SH-SY5Y (cell line): ENCODE measurements around the gene RNF157.

Experiments used
- GATA2 ChIP-seq: IDR thresholded peaks from 2 replicates; pipeline ENCODE4 v1.6.1; 2011; ENCODE audit warnings: mild to moderate bottlenecking, low read depth, low read length
- GATA3 ChIP-seq: IDR thresholded peaks from 2 replicates; pipeline ENCODE4 v1.6.1; 2011; ENCODE audit warnings: low read depth, mild to moderate bottlenecking, low read length, moderate library complexity

DNA sequence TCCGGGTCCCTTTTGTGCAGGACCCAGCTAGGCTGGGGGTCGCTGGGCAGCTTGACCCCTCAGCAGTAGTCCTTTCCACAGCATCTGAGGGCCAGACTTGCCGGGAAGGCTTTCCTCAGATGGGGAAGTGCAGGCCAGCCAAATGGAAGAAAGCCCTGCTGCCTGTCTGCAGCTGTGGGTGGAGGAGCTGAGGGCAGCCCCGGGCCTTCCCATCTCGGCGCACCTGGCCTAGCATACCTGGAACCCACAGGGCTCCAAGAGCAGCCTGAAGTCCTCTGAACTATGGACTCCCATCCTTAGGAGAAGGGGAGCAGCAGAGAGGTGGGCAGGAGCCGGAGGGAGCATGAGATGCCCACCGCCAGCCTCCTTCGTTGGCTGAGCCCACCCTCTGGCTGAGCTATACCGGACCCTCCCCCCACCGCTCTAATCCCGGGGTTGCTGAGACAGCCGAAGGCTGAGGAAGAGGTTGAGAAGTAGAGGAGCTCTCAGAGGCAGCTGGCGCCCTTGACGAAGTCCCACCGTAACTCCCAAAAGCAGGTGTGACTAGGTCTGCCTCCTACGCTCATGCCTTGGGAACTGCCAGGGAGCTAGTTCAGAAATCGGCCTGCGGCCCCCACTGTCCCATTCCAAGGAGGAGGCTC is 38.1 kb upstream of the RNF157 start:
- TF ChIP-seq GATA2: no peak
- TF ChIP-seq GATA3: no peak
